ENCODE results near the gene PHF1.

Gene PHF1

DNA sequence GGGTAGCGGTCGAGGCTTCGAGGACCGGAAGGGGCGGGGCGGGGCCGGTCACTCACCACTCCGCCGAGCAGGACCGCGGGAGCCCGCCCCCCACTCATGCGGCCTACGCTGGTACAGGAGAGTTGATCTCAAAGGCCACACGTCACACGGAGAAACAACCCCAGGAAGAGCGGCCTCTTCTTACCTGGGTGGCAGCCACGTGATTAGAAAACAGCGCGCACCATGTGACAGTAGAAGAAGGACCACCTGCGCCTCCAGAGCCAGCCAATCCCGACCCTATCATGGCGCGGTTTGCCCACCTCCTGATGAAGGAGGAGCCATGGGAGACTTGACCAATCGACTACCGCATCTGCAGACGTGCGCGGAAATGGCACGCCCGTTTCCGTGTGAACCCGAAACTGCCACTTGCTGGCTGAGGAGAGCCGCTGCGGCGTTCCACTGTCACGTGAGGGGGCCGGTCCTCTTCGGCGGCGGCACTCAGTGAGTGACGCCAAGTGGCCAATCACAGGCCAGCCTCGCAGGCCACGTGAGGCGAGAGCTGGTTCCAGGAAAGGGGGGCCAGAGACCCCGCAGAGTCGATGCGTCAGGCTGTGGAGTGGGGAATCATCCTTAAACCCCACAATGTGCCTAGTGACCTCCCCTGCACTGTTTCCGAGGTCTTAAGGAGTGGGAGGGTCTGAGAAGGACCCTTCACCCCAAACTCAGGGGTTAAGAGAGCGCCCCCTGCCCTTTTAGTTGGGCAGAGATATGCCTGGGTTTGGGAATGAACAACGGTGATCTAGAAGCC is 7.3 kb downstream of the PHF1 start, which contains the start of gene CUTA:
CUTA (minus strand) TSS at position 205 of the 787 bp plus-strand sequence; CDS start at position 98, 107 bp downstream.
- peak; percentile 100 for DNase-seq (ENCODE audit: low read depth)

DNA sequence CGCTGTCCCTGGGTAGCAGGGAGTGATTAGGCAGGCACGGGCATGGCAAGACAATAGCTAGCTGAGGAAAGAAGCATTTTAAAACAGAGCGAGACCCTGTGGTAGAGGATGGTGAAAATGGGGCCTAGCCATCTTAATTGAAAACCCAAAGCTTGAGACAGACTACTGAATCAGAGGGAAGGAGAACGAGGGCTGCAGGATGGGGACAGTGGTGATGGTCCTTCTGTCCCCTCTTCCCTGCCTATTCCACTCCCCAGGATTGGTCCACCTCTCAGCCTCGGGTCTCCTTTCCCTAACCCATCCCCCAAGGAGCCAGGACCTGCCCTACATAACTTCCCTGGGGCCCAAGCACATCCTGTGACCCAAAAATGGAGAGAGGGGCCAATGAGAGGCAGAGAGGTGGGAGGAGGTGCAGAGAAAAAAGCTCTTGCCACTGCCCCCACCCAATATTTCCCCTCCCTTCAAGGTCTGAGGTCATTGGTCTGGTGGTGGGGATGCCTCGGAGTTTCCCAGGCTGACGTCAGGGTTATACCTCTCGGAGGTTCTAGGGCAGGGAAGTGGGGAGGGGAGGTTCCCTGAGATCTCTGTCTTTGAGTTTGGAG is 8.0 kb downstream of the PHF1 start:
- DNase-seq (ENCODE audit: low read depth): peak; percentile 75

GRCh38 chr6:33419580-33420490 is 9.0 kb downstream of the PHF1 start, which contains the start of gene SYNGAP1:
Gene SYNGAP1, plus strand, starts transcription at chr6:33420065. Its CDS starts 200 bp downstream, at chr6:33420265.
- peak; percentile 79 for DNase-seq (ENCODE audit: low read depth)

DNA sequence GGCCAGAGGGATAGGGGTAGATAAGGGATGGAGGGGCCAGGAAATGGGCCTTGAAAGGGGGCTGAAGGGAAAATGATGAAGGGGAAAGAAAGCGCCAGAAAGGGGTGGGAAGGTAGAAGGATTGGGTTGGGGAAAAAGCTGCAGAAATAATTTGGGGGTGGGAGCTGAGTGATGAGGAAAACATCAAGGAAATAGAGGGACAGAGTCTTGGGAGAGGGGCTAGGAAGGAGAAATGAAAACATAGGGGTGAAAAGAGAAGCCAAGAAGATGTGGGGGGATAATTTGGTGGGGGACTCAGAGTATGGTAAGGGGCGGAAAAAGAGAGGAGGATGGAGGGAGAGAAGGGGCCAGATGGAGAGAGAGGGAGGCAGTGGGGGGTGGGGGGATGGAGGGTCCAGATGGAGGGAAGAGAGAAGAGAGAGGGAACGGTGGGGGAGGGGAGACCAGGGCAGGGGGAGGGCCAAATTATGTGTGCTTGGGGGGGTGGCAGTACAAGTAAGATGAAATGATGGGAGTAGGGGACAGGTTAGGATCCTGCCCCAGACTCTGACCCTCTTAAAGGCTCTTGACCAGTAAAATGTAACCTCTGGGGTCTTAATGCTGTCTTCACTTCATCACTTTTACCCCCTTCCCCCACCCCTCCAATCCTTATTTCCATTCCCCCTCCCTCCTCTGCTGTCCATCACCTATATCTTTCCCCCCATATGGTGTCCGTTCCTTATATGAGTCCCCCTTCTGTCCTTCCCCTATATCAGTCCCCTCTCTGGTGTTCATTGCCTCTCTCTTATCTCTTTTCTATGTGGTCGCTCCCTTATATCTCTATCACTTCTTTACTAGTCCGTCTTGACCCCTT is 9.9 kb downstream of the PHF1 start:
- no peak for DNase-seq (ENCODE audit: low read depth)

DNA sequence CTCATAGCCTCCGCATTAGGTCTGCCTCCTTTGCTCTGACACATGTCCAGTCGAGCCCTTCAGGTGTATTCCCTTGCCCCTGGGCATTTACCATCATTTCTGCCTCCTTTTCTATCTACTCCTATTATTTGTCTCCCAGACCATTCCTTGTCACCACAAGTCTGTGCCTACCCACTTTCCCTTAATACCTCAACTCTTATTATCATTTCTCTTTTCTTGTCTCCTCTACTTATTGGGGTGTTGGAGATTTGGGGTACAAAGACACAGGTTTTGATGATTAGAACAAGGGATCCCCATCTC is 10.5 kb downstream of the PHF1 start:
- no peak for DNase-seq (ENCODE audit: low read depth)

GRCh38 chr6:33423777-33424176 is 13.0 kb downstream of the PHF1 start:
- no peak for DNase-seq (ENCODE audit: low read depth)

- DNase-seq (ENCODE audit: low read depth): no peak
Observed at GRCh38 chr6:33424855-33425667, 14.2 kb downstream of the PHF1 start.

- peak; percentile 78 for DNase-seq (ENCODE audit: low read depth)
Observed at GRCh38 chr6:33425668-33426577, 15.1 kb downstream of the PHF1 start.

- DNase-seq (ENCODE audit: low read depth): no peak
Observed at GRCh38 chr6:33426590-33427511, 16.0 kb downstream of the PHF1 start.

GRCh38 chr6:33427585-33428223 is 16.9 kb downstream of the PHF1 start:
- no peak for DNase-seq (ENCODE audit: low read depth)

DNA sequence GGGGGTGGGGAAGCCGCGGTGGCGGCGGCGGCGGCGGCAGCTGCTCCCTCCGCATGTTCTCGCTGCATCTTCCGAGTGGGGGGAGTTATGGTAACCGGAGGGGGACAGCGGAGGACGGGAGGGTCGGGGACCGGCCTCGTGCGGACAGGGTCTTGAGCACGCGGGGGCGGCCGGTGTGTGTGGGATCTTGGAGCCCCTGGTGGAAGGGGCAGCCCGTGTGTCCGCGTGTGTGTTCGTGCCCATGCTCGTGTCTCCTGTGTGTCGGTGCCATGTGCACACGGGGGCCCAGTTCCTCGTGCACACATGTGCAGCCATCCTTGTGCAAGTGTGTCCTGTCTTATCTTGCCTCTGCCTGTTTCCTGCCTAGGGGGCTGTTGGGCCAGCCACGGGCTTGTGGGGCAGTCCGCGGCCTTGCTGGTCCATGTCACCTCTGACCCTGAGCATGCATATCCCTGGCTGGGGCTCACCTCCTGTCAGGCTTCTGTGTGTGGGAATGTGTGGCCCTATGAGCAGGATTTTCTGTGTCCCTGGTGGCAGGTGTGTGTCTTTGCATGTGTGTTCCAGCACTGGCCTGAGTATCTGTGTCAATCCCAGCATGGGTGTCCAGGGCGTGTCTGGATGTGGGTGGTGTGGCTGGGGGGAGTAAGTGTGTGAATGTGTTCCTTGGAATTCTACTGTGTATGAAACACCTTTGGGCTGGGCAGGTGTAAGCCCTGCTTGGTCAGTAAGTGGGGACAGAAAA is 17.6 kb downstream of the PHF1 start:
- DNase-seq (ENCODE audit: low read depth): no peak

GRCh38 chr6:33428966-33429749 is 18.3 kb downstream of the PHF1 start:
- no peak for DNase-seq (ENCODE audit: low read depth)

GRCh38 chr6:33429750-33430052 is 18.9 kb downstream of the PHF1 start:
- no peak for DNase-seq (ENCODE audit: low read depth)

GRCh38 chr6:33430334-33430733 is 19.5 kb downstream of the PHF1 start:
- no peak for DNase-seq (ENCODE audit: low read depth)

GRCh38 chr6:33430991-33431879 is 20.4 kb downstream of the PHF1 start:
- peak; percentile 64 for DNase-seq (ENCODE audit: low read depth)
